Activated T-cell treated with anti-CD3 and anti-CD28 coated beads, Interleukin-2, amount 50 U/mL, for 4 hours (primary cell): Measurements from ENCODE around the gene TGFB2. TPM values are rescaled to one million over a fixed set of nuclear protein-coding genes. Genes with fewer than 3 reads are reported as not detected.

Source experiments
- ATAC-seq, 2 donors: fragments of 200-7000 bp; cut with Tn5 transposase; one replicate each; pipeline ENCODE4 v1.10.0; 2021
- DNase-seq: peaks from one replicate; pipeline ENCODE4 v3.0.0-alpha.2; 2020
- H3K27me3 Mint-ChIP-seq: one replicate; pipeline ENCODE4 v1.8.0; 2021; ENCODE audit warnings: low read depth, mixed read lengths
- H3K36me3 Mint-ChIP-seq: one replicate; pipeline ENCODE4 v1.8.0; 2022; ENCODE audit warnings: mixed read lengths; ENCODE audit not compliant: insufficient read depth
- H3K4me1 Mint-ChIP-seq: one replicate; pipeline ENCODE4 v1.8.0; 2021; ENCODE audit warnings: low read depth, mixed read lengths
- H3K4me3 Mint-ChIP-seq: one replicate; pipeline ENCODE4 v1.8.0; 2021; ENCODE audit warnings: mild to moderate bottlenecking, moderate library complexity, mixed read lengths
- H3K9me3 Mint-ChIP-seq: one replicate; pipeline ENCODE4 v1.8.0; 2021; ENCODE audit warnings: mixed read lengths
- total RNA-seq, 3 donors: library from RNA; stranded (reverse); gene quantifications; one replicate each; pipeline ENCODE4 v1.2.1, GENCODE V29; 2021

TGFB2 gene
- total RNA-seq, 3 donors from 2014 or later = not detected

GRCh38 chr1:218472885-218473284 is 127.7 kb downstream of the TGFB2 start:
- H3K4me1 Mint-ChIP-seq = peaks cover 14% of the 10 kb centered on the region
- no peak overlapping the region for H3K4me3 Mint-ChIP-seq
- ATAC-seq = no peak

DNA sequence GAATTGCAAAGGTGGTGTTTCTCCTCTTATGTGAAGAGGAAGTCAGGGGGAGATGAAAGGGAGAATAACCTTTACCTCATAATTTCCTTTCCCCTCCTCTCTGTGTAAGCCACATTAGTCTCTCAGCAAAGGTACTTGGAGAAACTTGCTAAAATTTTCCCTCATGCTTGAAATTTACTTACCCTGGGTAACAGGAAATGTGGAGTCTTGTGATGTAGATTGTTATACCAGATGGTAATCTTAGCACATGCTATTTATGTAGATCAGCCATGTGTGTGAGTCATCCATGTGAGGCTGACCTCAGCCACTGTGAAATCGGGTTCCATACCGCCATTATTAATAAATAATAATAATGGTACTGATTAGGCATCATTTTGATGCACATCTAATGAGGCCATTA is 128.4 kb downstream of the TGFB2 start:
- ATAC-seq = peak in 1 of 2 donors; percentile 28
- Mint-ChIP-seq H3K9me3 (no peaks in the 10 kb centered on the region), H3K4me1 (peaks cover 14% of the 10 kb centered on the region), H3K27me3 (peaks cover 2% of the 10 kb centered on the region), H3K36me3 (no peaks in the 10 kb centered on the region), H3K4me3 (no peak overlapping the region)
- no peak for DNase-seq

More at GRCh38 chr1:218472885-218473284, 127.7 kb downstream of the TGFB2 start:
- no peak for DNase-seq
- Mint-ChIP-seq H3K27me3 (peaks cover 2% of the 10 kb centered on the region), H3K9me3 (no peaks in the 10 kb centered on the region), H3K36me3 (no peaks in the 10 kb centered on the region)

DNA sequence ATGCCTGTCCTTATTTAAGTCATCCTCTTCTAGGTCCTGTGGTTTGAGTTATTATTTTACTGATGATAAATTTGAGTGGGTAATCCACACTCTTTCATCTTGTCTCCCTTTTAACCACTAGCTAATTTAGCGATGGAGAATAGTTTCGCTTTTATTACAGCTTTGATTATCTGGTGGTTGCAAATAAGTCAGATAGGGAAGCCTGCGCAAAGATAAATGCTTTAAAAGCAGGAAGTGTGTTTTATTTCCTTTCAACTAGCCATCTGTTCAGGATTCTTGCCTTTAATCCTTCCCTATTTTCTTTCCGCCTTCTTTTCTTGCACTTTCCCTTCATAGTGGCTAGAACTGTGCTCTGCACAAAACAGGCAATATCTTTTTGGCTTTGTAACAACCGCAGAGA is 129.0 kb downstream of the TGFB2 start:
- H3K9me3 Mint-ChIP-seq = no peaks in the 10 kb centered on the region
- H3K4me1 Mint-ChIP-seq = peaks cover 14% of the 10 kb centered on the region
- no peak overlapping the region for H3K4me3 Mint-ChIP-seq
- DNase-seq = no peak
- no peaks in the 10 kb centered on the region for H3K36me3 Mint-ChIP-seq
- ATAC-seq = no peak
- peaks cover 2% of the 10 kb centered on the region for H3K27me3 Mint-ChIP-seq

- peaks cover 14% of the 10 kb centered on the region for H3K4me1 Mint-ChIP-seq
- H3K4me3 Mint-ChIP-seq = no peak overlapping the region
- no peak for ATAC-seq
- peaks cover 4% of the 10 kb centered on the region for H3K27me3 Mint-ChIP-seq
- H3K9me3 Mint-ChIP-seq = no peaks in the 10 kb centered on the region
- no peak for DNase-seq
- H3K36me3 Mint-ChIP-seq = no peaks in the 10 kb centered on the region
These were observed 130.1 kb downstream of the TGFB2 start for GRCh38 chr1:218475275-218475674.

DNA sequence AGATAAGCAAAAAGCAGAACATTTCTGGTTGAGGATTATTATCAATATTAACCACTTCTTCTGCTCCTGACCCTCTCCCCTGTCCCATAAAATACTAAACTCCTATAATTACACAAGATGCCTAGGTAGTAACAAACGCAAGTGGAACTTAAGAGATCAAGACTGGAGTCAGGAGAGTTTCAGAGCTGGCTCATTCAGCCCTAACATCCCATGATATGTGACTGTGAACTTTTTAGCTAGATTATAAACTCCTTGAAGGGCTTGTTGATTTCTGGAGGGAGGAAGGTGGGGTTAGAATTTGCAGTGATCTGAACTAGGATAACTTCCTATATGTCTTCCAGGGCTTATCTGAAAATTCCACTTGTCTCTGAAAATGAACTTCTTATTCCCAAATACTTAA is 130.6 kb downstream of the TGFB2 start:
- Mint-ChIP-seq H3K9me3 (no peaks in the 10 kb centered on the region), H3K27me3 (peaks cover 4% of the 10 kb centered on the region), H3K4me1 (peaks cover 14% of the 10 kb centered on the region), H3K4me3 (no peak overlapping the region), H3K36me3 (no peaks in the 10 kb centered on the region)
- no peak for ATAC-seq
- DNase-seq = no peak

GRCh38 chr1:218476385-218476784 is 131.2 kb downstream of the TGFB2 start:
- Mint-ChIP-seq H3K4me1 (peaks cover 14% of the 10 kb centered on the region), H3K9me3 (no peaks in the 10 kb centered on the region), H3K4me3 (no peak overlapping the region), H3K27me3 (peaks cover 4% of the 10 kb centered on the region), H3K36me3 (no peaks in the 10 kb centered on the region)
- DNase-seq (no peak), ATAC-seq (no peak)

DNA sequence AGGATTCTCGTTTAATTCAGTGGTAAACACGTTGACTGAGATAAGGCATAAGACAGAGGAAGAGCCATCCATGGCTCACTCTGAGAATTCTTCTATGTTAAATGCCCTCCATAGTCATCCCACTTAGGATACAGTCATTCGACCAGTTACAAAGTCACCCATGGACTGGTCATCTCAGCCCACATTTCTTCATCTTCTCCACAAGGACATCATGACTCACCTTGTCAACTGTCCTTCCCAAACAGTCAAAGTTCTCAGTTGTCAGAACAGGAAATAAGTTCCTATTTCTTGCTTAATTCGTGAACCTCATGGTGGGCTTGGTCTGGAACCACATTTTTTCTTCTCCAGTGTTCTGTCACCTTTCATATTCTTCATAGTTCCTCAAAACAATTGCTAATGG is 133.2 kb downstream of the TGFB2 start:
- peaks cover 4% of the 10 kb centered on the region for H3K27me3 Mint-ChIP-seq
- H3K4me1 Mint-ChIP-seq = peaks cover 10% of the 10 kb centered on the region
- H3K9me3 Mint-ChIP-seq = no peaks in the 10 kb centered on the region
- no peak overlapping the region for H3K4me3 Mint-ChIP-seq
- DNase-seq (no peak), ATAC-seq (no peak)
- no peaks in the 10 kb centered on the region for H3K36me3 Mint-ChIP-seq

DNA sequence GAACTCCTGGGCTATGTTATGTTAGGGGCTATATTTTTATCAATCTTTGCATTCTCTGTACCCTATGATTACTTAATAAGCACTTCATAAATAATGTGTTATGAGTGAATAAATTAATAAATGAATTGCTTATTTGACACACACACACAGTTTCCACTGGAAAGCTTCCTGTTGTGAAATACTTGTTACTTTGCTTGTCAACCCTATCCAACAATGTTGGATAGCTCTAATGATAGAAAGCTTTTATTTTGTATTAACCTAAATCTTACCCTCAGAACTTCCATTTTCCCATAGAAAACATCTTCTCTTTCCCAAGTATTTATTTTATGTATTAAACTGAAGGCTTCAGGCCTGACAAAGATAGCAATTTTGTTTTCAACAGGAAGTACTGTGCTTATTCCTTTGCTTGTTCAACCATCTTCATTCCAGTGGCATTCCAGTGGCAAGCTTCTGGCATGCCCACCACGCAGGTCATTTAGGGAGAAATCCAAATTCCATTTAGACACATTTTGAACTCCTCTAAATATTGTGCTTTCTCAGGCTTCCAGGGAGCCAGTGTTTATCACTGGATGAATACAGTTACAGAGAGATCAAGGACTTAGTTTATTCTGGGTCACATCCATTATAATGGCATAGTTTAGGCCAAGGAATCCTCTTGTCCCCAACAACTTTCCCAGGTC is 134.4 kb downstream of the TGFB2 start:
- Mint-ChIP-seq H3K4me3 (no peak overlapping the region), H3K9me3 (no peaks in the 10 kb centered on the region)
- ATAC-seq = no peak

GRCh38 chr1:218480137-218480536 is 135.0 kb downstream of the TGFB2 start:
- Mint-ChIP-seq H3K9me3 (no peaks in the 10 kb centered on the region), H3K27me3 (peaks cover 4% of the 10 kb centered on the region), H3K4me3 (no peak overlapping the region), H3K36me3 (no peaks in the 10 kb centered on the region), H3K4me1 (no peaks in the 10 kb centered on the region)
- DNase-seq = no peak
- ATAC-seq = no peak

More for the DNA sequence above, 134.4 kb downstream of the TGFB2 start:
- Mint-ChIP-seq H3K36me3 (no peaks in the 10 kb centered on the region), H3K27me3 (peaks cover 4% of the 10 kb centered on the region), H3K4me1 (peaks cover 1% of the 10 kb centered on the region)
- DNase-seq = no peak

- Mint-ChIP-seq H3K4me3 (no peak overlapping the region), H3K27me3 (peaks cover 4% of the 10 kb centered on the region), H3K4me1 (no peaks in the 10 kb centered on the region), H3K36me3 (no peaks in the 10 kb centered on the region), H3K9me3 (no peaks in the 10 kb centered on the region)
- DNase-seq = no peak
- ATAC-seq = no peak
These were observed 135.5 kb downstream of the TGFB2 start for GRCh38 chr1:218480588-218481099.

DNA sequence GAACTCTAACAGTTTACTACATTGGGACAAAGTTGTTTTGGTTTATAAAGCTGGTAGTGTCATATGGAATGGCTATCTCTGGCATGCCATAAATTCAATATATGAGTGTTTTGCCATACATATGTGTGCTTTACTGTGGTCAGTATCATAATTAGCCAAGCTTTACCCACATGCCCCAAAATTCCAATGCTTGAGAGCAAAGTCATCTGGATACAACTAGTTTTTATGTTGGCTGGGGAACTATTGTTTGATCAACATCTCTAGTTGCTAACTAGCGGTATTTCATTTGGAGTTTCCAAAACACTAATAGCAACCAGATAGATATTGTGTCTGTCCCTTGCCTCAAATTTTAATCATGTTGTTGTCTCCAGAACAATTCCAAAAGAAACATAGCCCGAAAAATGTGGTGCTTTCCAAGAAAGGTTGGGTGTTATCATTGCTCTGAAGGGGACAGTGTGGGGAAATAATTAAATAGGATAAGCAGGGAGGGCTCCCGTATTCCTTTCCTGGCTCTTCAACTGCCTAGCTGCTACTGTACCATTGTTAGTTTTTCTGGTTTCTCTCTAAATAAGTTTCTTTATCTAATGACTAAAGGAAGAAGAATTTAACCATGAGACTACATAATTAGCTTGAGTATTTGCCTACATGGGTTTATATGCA is 136.1 kb downstream of the TGFB2 start:
- Mint-ChIP-seq H3K36me3 (no peaks in the 10 kb centered on the region), H3K9me3 (no peaks in the 10 kb centered on the region), H3K27me3 (peaks cover 4% of the 10 kb centered on the region), H3K4me1 (no peaks in the 10 kb centered on the region), H3K4me3 (no peak overlapping the region)
- no peak for ATAC-seq
- no peak for DNase-seq

DNA sequence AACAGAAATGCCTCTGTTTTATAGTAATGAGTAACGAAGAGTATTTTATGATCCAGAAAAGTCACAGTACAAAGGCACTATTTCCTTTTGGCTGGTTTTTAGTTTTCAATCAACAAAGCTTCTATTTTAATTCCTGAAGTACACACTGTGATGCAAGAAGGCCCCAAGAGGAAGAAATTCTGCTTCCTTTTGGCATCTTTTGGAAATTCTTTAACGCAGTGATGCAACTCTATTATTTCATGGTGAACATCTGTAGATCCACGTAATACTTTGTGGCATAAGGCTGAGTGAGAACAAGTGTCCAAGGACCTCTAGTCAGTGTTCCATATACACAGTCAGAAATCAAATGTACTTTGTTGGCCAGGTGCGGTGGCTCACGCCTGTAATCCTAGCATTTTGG is 137.5 kb downstream of the TGFB2 start:
- DNase-seq (no peak), ATAC-seq (no peak)
- Mint-ChIP-seq H3K4me1 (no peaks in the 10 kb centered on the region), H3K9me3 (no peaks in the 10 kb centered on the region), H3K36me3 (no peaks in the 10 kb centered on the region), H3K4me3 (no peak overlapping the region), H3K27me3 (peaks cover 2% of the 10 kb centered on the region)

- Mint-ChIP-seq H3K4me3 (no peak overlapping the region), H3K9me3 (no peaks in the 10 kb centered on the region), H3K36me3 (no peaks in the 10 kb centered on the region), H3K4me1 (no peaks in the 10 kb centered on the region), H3K27me3 (no peaks in the 10 kb centered on the region)
- DNase-seq = no peak
- ATAC-seq = no peak
These were observed 140.2 kb downstream of the TGFB2 start for GRCh38 chr1:218485241-218485928.

DNA sequence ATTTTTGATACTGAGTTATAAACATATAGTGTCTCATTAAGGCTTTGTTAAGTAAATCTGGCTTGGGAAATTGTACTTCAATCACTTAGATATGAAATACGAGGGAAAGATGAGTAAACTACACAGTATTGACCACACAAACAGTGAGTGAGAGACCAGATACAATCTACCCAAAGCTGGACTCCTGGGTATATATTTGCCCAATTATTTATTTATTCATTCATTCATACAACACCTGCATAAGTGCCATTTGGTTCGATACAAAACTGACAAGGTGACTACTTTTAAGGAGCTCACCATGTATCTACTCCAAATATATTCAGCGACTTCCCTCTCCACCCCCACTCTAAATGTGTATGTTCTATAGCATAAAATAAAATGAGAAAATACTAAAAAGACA is 143.4 kb downstream of the TGFB2 start:
- Mint-ChIP-seq H3K4me3 (no peak overlapping the region), H3K9me3 (no peaks in the 10 kb centered on the region), H3K27me3 (peaks cover 4% of the 10 kb centered on the region), H3K36me3 (no peaks in the 10 kb centered on the region), H3K4me1 (no peaks in the 10 kb centered on the region)
- no peak for ATAC-seq
- no peak for DNase-seq

DNA sequence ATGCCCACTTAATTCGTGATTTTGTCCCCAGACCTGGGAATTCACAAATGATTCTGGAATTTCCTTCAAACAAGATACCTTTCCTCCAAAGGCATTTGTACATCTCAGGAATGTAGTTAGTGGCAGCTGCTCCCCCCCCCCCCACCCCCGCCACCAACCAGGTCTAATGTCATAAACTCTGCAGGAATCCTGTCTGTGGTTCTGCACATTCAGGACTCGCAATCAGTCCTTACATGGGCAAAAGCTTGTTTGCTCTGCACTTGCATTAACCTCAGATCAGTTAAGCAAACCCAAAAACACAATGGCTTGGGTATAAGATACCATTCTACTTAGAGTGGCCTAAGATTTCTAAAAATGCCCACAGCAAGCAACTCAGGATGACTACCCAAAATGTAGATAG is 143.8 kb downstream of the TGFB2 start:
- Mint-ChIP-seq H3K4me1 (no peaks in the 10 kb centered on the region), H3K9me3 (no peaks in the 10 kb centered on the region), H3K4me3 (no peak overlapping the region), H3K27me3 (peaks cover 4% of the 10 kb centered on the region), H3K36me3 (no peaks in the 10 kb centered on the region)
- DNase-seq (no peak), ATAC-seq (no peak)
